HepG2 (cell line): ENCODE measurements around the gene FAHD2A. TPM values are rescaled to one million over a fixed set of nuclear protein-coding genes. Genes with fewer than 3 reads are reported as not detected.

Source experiments
- AKNA ChIP-seq: sonication (generic); formaldehyde crosslinking; IDR thresholded peaks from 2 replicates; pipeline ENCODE4 v1.4.0; 2020; ENCODE audit warnings: missing genetic modification reagents, borderline replicate concordance
- PCBP1 ChIP-seq: fragments of 200-400 bp; formaldehyde crosslinking; IDR thresholded peaks from 2 replicates; pipeline ENCODE4 v1.6.1; 2017; ENCODE audit warnings: mild to moderate bottlenecking, low read depth, low read length, borderline replicate concordance
- SSRP1 ChIP-seq: IDR thresholded peaks from 2 replicates; pipeline ENCODE4 v1.6.1; 2016; ENCODE audit warnings: control low read depth
- TCF7 ChIP-seq: sonication (generic); IDR thresholded peaks from 2 replicates; pipeline ENCODE4 v1.6.1; 2016; ENCODE audit warnings: antibody characterized with exemption, low read depth
- TSC22D2 ChIP-seq: sonication (generic); formaldehyde crosslinking; IDR thresholded peaks from 2 replicates; pipeline ENCODE4 v1.5.1; 2020; ENCODE audit warnings: missing genetic modification reagents, mild to moderate bottlenecking, borderline replicate concordance
- ZBTB39 ChIP-seq: sonication (generic); formaldehyde crosslinking; IDR thresholded peaks from 2 replicates; pipeline ENCODE4 v1.5.0; 2020; ENCODE audit warnings: missing genetic modification reagents
- ZHX1 ChIP-seq: sonication (generic); formaldehyde crosslinking; IDR thresholded peaks from 2 replicates; pipeline ENCODE4 v1.8.1; 2022; ENCODE audit warnings: low read depth, mild to moderate bottlenecking, missing genetic modification reagents
- ZMYM2 ChIP-seq: sonication (generic); formaldehyde crosslinking; IDR thresholded peaks from 2 replicates; pipeline ENCODE4 v1.8.0; 2022; ENCODE audit warnings: mild to moderate bottlenecking, missing genetic modification reagents
- ZNF564 ChIP-seq: sonication (generic); formaldehyde crosslinking; IDR thresholded peaks from 2 replicates; pipeline ENCODE4 v1.8.1; 2023; ENCODE audit warnings: mild to moderate bottlenecking, missing genetic modification reagents
- ZNF879 ChIP-seq: sonication (generic); formaldehyde crosslinking; IDR thresholded peaks from 2 replicates; pipeline ENCODE4 v1.8.1; 2023; ENCODE audit warnings: missing genetic modification reagents
- polyA plus RNA-seq, 8 experiments: library from polyadenylated mRNA; depleted of rRNA in 3 of 8; stranded (reverse) in 7 of 8; unstranded in 1 of 8; fragments of >200 nt; fragmentation: Illumina TruSeq in 4 of 8; extraction: Trizol in 4 of 8; gene quantifications; 2 replicates each; pipeline versions ENCODE4 v1.2.1 to v1.2.3, GENCODE V29; 2011 to 2016; ENCODE audit warnings: low read depth in 4 of 8, missing spikeins in 1 of 8, mixed read lengths in 1 of 8; ENCODE audit not compliant: insufficient read depth in 1 of 8
- total RNA-seq, 5 experiments: library from RNA; depleted of rRNA; stranded (reverse); fragments of >200 nt; fragmentation: Illumina TruSeq; extraction: Trizol; gene quantifications; 2 replicates each; pipeline ENCODE4 v1.2.3, GENCODE V29; 2016; ENCODE audit warnings: low read depth in 1 of 5
- TF ChIP-seq, protein P1 (sequence below): sonication (generic); formaldehyde crosslinking; IDR thresholded peaks from 2 replicates; pipeline ENCODE4 v1.5.0; 2020; ENCODE audit warnings: missing genetic modification reagents
- TF ChIP-seq, protein P2 (sequence below): sonication (generic); formaldehyde crosslinking; IDR thresholded peaks from 2 replicates; pipeline ENCODE4 v1.5.1; 2020; ENCODE audit warnings: mild to moderate bottlenecking, missing genetic modification reagents, borderline replicate concordance

Gene FAHD2A
- total and polyA plus RNA-seq, 2 of the 13 experiments (the other 11 are each of a cell fraction or from before 2014, with no cell fraction given) = 34.0 to 44.2 TPM

DNA sequence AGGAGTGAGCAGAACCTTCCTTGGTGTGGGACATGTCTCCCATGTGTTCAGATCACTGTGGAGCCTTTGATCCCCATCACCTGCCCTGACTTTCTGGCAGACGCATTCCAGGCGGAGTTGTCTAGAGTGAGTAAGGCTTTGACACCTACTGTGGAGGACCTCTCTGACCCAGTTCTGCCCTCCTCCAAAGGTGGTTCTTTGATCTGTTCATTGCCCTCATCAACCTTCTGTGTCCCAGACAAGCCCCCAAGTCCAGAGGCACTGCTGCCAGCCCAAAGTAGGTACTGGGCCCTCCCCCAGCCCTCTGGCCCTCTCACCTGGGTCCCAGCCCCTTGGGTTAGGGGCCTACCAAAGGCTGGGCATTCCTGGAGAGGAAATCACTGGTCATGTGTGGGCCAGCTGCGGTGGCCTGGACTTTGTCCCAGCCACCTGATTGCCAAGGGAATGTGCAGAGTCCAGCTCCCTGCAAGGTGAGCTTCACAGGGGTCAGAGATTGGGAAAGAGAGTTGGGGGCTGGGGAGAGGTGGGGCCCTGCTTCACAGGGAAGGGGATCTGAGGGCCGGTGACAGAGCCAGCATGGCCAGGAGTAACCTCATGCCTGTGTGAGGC, 12.1 kb upstream of the FAHD2A start (continued):
- TF ChIP-seq ZHX1 (CRISPR knock-in tag) = no peak
- TF ChIP-seq, protein P1, sequence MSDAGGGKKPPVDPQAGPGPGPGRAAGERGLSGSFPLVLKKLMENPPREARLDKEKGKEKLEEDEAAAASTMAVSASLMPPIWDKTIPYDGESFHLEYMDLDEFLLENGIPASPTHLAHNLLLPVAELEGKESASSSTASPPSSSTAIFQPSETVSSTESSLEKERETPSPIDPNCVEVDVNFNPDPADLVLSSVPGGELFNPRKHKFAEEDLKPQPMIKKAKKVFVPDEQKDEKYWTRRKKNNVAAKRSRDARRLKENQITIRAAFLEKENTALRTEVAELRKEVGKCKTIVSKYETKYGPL (CRISPR knock-in tag) = no peak
- peak; percentile 44 for TF ChIP-seq TCF7
- TF ChIP-seq AKNA (CRISPR knock-in tag) = no peak
- TF ChIP-seq PCBP1 = no peak
- TF ChIP-seq ZNF564 (CRISPR knock-in tag) = peak; percentile 34; the same call in 1 of the 2 replicates
- TF ChIP-seq, protein P2, sequence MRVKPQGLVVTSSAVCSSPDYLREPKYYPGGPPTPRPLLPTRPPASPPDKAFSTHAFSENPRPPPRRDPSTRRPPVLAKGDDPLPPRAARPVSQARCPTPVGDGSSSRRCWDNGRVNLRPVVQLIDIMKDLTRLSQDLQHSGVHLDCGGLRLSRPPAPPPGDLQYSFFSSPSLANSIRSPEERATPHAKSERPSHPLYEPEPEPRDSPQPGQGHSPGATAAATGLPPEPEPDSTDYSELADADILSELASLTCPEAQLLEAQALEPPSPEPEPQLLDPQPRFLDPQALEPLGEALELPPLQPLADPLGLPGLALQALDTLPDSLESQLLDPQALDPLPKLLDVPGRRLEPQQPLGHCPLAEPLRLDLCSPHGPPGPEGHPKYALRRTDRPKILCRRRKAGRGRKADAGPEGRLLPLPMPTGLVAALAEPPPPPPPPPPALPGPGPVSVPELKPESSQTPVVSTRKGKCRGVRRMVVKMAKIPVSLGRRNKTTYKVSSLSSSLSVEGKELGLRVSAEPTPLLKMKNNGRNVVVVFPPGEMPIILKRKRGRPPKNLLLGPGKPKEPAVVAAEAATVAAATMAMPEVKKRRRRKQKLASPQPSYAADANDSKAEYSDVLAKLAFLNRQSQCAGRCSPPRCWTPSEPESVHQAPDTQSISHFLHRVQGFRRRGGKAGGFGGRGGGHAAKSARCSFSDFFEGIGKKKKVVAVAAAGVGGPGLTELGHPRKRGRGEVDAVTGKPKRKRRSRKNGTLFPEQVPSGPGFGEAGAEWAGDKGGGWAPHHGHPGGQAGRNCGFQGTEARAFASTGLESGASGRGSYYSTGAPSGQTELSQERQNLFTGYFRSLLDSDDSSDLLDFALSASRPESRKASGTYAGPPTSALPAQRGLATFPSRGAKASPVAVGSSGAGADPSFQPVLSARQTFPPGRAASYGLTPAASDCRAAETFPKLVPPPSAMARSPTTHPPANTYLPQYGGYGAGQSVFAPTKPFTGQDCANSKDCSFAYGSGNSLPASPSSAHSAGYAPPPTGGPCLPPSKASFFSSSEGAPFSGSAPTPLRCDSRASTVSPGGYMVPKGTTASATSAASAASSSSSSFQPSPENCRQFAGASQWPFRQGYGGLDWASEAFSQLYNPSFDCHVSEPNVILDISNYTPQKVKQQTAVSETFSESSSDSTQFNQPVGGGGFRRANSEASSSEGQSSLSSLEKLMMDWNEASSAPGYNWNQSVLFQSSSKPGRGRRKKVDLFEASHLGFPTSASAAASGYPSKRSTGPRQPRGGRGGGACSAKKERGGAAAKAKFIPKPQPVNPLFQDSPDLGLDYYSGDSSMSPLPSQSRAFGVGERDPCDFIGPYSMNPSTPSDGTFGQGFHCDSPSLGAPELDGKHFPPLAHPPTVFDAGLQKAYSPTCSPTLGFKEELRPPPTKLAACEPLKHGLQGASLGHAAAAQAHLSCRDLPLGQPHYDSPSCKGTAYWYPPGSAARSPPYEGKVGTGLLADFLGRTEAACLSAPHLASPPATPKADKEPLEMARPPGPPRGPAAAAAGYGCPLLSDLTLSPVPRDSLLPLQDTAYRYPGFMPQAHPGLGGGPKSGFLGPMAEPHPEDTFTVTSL (CRISPR knock-in tag) = peak; percentile 57; the same call in 1 of the 2 replicates
- TF ChIP-seq SSRP1 (CRISPR knock-in tag) = no peak
- TF ChIP-seq TSC22D2 (CRISPR knock-in tag) = no peak
- TF ChIP-seq ZMYM2 (CRISPR knock-in tag) = peak; percentile 88
- no peak for TF ChIP-seq ZNF879
- TF ChIP-seq ZBTB39 (CRISPR knock-in tag) = no peak; the same call in 1 of the 2 replicates
